ENCODE data around the gene ODF2. TPM values are rescaled to one million over a fixed set of nuclear protein-coding genes. Genes with fewer than 3 reads are reported as not detected.

ODF2 gene
- total and polyA plus RNA-seq, 10 of the 15 experiments (the other 5 are each of a cell fraction or from before 2014, with no cell fraction given): 8.7 to 65.1 (median 38.5) TPM

DNA sequence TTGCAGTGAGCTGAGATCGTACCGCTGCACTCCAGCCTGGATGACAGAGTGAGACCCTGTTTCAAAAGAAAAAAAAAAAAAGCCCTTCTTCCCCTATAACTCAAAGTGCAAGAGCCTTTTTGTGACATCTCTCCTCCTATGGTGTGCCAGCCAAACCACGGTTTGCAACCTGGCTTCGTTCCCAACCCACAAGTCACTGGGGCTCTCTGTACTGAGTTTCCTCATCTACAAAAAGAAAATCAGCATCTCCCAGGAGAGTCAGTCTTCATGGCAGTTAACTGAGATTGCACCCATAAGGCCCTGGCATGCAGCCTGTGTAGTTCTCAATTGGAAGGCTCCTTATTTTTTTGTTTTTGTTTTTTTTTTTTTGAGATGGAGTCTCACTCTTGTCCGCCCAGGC, 14.8 kb downstream of the ODF2 start (continued):
- TF ChIP-seq, protein P1, sequence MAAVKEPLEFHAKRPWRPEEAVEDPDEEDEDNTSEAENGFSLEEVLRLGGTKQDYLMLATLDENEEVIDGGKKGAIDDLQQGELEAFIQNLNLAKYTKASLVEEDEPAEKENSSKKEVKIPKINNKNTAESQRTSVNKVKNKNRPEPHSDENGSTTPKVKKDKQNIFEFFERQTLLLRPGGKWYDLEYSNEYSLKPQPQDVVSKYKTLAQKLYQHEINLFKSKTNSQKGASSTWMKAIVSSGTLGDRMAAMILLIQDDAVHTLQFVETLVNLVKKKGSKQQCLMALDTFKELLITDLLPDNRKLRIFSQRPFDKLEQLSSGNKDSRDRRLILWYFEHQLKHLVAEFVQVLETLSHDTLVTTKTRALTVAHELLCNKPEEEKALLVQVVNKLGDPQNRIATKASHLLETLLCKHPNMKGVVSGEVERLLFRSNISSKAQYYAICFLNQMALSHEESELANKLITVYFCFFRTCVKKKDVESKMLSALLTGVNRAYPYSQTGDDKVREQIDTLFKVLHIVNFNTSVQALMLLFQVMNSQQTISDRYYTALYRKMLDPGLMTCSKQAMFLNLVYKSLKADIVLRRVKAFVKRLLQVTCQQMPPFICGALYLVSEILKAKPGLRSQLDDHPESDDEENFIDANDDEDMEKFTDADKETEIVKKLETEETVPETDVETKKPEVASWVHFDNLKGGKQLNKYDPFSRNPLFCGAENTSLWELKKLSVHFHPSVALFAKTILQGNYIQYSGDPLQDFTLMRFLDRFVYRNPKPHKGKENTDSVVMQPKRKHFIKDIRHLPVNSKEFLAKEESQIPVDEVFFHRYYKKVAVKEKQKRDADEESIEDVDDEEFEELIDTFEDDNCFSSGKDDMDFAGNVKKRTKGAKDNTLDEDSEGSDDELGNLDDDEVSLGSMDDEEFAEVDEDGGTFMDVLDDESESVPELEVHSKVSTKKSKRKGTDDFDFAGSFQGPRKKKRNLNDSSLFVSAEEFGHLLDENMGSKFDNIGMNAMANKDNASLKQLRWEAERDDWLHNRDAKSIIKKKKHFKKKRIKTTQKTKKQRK (IDR thresholded peaks at IDR 0.05; ENCODE audit: low read depth, low read length): no peak
- TF ChIP-seq POLR2AphosphoS5 (IDR thresholded peaks at IDR 0.05; ENCODE audit: low read length): no peak
- TF ChIP-seq SREBF2 (IDR thresholded peaks at IDR 0.05; ENCODE audit: low read length): no peak
- no peak for TF ChIP-seq TBL1XR1 (IDR thresholded peaks at IDR 0.05; ENCODE audit: low read depth, low read length)
- TF ChIP-seq YY1 (IDR thresholded peaks at IDR 0.05; ENCODE audit: low read depth, low read length): no peak
- TF ChIP-seq, protein P2, sequence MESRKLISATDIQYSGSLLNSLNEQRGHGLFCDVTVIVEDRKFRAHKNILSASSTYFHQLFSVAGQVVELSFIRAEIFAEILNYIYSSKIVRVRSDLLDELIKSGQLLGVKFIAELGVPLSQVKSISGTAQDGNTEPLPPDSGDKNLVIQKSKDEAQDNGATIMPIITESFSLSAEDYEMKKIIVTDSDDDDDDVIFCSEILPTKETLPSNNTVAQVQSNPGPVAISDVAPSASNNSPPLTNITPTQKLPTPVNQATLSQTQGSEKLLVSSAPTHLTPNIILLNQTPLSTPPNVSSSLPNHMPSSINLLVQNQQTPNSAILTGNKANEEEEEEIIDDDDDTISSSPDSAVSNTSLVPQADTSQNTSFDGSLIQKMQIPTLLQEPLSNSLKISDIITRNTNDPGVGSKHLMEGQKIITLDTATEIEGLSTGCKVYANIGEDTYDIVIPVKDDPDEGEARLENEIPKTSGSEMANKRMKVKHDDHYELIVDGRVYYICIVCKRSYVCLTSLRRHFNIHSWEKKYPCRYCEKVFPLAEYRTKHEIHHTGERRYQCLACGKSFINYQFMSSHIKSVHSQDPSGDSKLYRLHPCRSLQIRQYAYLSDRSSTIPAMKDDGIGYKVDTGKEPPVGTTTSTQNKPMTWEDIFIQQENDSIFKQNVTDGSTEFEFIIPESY (IDR thresholded peaks at IDR 0.05): no peak
- no peak for TF ChIP-seq NFXL1 (IDR thresholded peaks at IDR 0.05; ENCODE audit: borderline replicate concordance)

DNA sequence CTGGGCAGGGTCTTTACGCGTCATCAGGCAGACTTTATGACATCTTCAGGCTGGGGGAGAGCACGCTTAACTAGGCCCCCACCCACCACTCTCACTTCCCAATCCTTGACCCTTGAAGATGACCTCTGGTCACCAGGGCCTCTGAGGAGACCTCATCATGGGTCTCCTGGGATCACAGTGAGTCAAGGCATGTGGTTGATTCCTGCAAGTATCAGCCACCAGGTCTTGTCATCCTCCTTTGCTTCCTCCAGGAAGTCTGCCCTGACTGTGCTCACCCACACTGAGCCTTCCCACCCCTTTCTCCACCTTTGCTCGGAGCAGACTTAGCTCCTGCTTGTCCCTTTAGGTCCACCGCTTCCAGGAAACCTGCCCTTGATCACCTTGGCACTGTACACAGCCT, 17.3 kb downstream of the ODF2 start:
- WGBS (ENCODE audit: insufficient coverage, insufficient replicate concordance, low lambda C conversion rate, missing lambda C conversion rate): 98% methylated on average over 5 of the region's 5 CpGs
- Histone ChIP-seq H3K9ac (ENCODE audit: control insufficient read depth, insufficient read depth, low read length) (no peak overlapping the region), H3K27ac (ENCODE audit: control insufficient read depth, insufficient read depth) (no peak overlapping the region), H2AFZ (ENCODE audit: control insufficient read depth, low read depth, low read length) (no peak overlapping the region), H3K4me3 (no peak overlapping the region), H3K36me3 (ENCODE audit: control insufficient read depth in 2 of 2, insufficient read depth in 2 of 2, low read length in 1 of 2) (peaks cover 11% of the 10 kb centered on the region in 2 experiments; a peak in 3 of 4 replicates), H3K4me1 (ENCODE audit: control insufficient read depth, insufficient read depth, low read length) (no peaks in the 10 kb centered on the region), H3K9me3 (replicated peaks; ENCODE audit: control insufficient read depth, insufficient read depth, low read length) (no peaks in the 10 kb centered on the region), H4K20me1 (ENCODE audit: control insufficient read depth, insufficient read depth) (no peaks in the 10 kb centered on the region), H3K4me2 (ENCODE audit: control insufficient read depth, insufficient read depth) (no peak overlapping the region), H3K27me3 (replicated peaks in 1 of 2; ENCODE audit: control insufficient read depth in 2 of 2, insufficient read depth in 2 of 2, low read length in 1 of 2) (no peaks in the 10 kb centered on the region), H3K79me2 (ENCODE audit: control insufficient read depth, insufficient read depth, low read length) (no peaks in the 10 kb centered on the region)
- no peak for FAIRE-seq
- no peak for ATAC-seq
- intact Hi-C loops (cut with micrococcal nuclease; ENCODE audit: unreplicated experiment): no loop called here
- POLR2A ChIA-PET: no interaction called here
- SMC1A ChIA-PET (ENCODE audit: uncharacterized antibody, unreplicated experiment): no interaction called here
- RAD21 ChIA-PET (ENCODE audit: unreplicated experiment): no interaction called here
- no peak for TF ChIP-seq LARP7 (IDR thresholded peaks at IDR 0.05)
- no peak for TF ChIP-seq SMARCA5 (IDR thresholded peaks at IDR 0.05)
- CTCF ChIA-PET: interaction anchor here (0.6 kb wide), 1 partner anchor 7 kb away, joined by 3 read pairs; no protein-coding TSS in a partner anchor
- in situ Hi-C loops (cut with MboI): no loop called here
- DNase-seq (ENCODE audit: low read depth, low spot score): no peak
- no TSS peak for BruUV-seq (replicated peaks)
